ENCODE results near the gene BRWD1. TPM values are rescaled to one million over a fixed set of nuclear protein-coding genes. Genes with fewer than 3 reads are reported as not detected.
A peak's percentile ranks its signal among the peaks of the same experiment; 100 is the strongest.

BRWD1 gene
- total RNA-seq, 4 donors from 2014 or later, result 65.3 to 99.4 (median 87.7) TPM

DNA sequence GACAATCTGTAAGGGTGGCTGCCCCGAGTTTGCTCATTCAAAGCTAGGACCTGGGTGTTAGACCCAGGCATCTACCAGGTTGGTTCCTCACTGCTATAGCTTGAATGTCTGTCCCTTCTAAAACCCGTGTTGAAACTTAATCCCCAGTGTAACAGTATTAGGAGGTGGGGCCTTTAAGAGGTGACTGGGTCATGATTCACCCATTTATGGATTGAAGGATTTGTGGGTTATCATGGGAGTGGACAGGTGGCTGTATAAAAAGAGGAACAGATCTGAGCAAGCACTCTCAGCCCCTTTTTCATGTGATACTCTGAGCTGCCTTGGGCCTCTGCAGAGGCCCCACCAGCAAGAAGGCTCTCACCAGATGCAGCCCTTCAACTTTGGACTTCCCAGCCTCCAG lies 159.6 kb downstream of the BRWD1 start:
- H3K27me3 ChIP-seq, result no peaks in the 10 kb centered on the region
- DNase-seq (ENCODE audit: low spot score in 2 of 2), result no peak
- 79 to 83% methylated on average over 2 of the region's 2 CpGs for WGBS, 2 donors
- H3K36me3 ChIP-seq, result no peaks in the 10 kb centered on the region
- no peak overlapping the region for H3K27ac ChIP-seq
- no peaks in the 10 kb centered on the region for H3K4me1 ChIP-seq
- H3K4me3 ChIP-seq, result no peak overlapping the region
- no peaks in the 10 kb centered on the region for H3K9me3 ChIP-seq
- TF ChIP-seq EP300 (IDR thresholded peaks at IDR 0.05), result no peak
- TF ChIP-seq, protein P1, sequence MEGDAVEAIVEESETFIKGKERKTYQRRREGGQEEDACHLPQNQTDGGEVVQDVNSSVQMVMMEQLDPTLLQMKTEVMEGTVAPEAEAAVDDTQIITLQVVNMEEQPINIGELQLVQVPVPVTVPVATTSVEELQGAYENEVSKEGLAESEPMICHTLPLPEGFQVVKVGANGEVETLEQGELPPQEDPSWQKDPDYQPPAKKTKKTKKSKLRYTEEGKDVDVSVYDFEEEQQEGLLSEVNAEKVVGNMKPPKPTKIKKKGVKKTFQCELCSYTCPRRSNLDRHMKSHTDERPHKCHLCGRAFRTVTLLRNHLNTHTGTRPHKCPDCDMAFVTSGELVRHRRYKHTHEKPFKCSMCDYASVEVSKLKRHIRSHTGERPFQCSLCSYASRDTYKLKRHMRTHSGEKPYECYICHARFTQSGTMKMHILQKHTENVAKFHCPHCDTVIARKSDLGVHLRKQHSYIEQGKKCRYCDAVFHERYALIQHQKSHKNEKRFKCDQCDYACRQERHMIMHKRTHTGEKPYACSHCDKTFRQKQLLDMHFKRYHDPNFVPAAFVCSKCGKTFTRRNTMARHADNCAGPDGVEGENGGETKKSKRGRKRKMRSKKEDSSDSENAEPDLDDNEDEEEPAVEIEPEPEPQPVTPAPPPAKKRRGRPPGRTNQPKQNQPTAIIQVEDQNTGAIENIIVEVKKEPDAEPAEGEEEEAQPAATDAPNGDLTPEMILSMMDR (IDR thresholded peaks at IDR 0.05), result no peak
- TF ChIP-seq POLR2A (IDR thresholded peaks at IDR 0.05), result no peak

- Histone ChIP-seq H3K27ac (no peak overlapping the region), H3K36me3 (no peaks in the 10 kb centered on the region), H3K9me3 (no peaks in the 10 kb centered on the region), H3K4me1 (no peaks in the 10 kb centered on the region), H3K4me3 (no peak overlapping the region), H3K27me3 (no peaks in the 10 kb centered on the region)
- DNase-seq (ENCODE audit: low spot score in 2 of 2), result no peak
- WGBS, 2 donors, result 88 to 95% methylated on average over 2 of the region's 2 CpGs
- TF ChIP-seq, protein P1 (IDR thresholded peaks at IDR 0.05), result peak in 1 of 5 experiments; percentile 7
- no peak for TF ChIP-seq EP300 (IDR thresholded peaks at IDR 0.05)
Observed at GRCh38 chr21:39153373-39153772, 160.1 kb downstream of the BRWD1 start.

DNA sequence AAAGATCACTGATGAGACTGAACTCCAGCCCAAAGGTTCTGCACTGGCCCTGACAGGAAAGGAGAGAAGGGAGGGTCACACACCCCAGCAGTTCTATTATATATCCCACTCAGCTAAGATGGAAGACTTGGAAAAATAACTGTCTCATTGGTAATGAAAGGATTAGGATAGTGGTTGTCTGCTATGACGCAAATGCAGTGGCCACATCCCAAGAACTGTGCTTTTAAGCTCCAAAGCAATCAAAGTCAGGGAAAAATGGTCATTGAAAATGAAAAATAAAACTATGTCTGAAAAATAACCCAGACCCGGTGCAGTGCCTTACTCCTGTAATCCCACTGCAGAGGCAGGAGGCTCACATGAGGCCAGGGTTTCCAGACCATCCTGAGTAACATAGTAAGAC lies 161.2 kb downstream of the BRWD1 start:
- WGBS, 2 donors, result 89 to 91% methylated on average over 2 of the region's 2 CpGs
- Histone ChIP-seq H3K36me3 (no peaks in the 10 kb centered on the region), H3K4me1 (no peaks in the 10 kb centered on the region), H3K9me3 (no peaks in the 10 kb centered on the region), H3K27ac (no peak overlapping the region), H3K27me3 (no peaks in the 10 kb centered on the region), H3K4me3 (no peak overlapping the region)
- no peak for DNase-seq (ENCODE audit: low spot score in 2 of 2)
- TF ChIP-seq EP300 (IDR thresholded peaks at IDR 0.05) (no peak), POLR2A (IDR thresholded peaks at IDR 0.05) (no peak)
- TF ChIP-seq, protein P1 (IDR thresholded peaks at IDR 0.05), result no peak

DNA sequence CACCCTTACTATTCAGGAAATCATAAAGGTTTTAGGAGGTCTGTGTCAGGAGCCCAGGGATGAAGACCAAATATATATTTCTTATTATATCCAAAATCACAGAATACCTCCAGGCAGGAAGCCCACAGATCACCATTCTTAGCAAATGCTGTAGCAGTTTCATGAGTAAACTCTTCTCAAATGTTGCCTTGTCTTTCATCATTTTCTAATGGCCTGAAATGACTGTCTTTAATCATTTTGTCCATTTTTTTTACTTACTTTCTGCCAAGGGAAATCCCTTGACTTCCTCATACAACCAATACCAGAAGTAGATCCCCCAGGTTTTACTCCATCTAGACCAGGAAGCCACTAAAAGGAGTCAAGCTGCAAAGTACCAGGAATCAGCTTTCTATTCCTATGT lies 162.6 kb downstream of the BRWD1 start:
- Histone ChIP-seq H3K4me1 (no peaks in the 10 kb centered on the region), H3K36me3 (no peaks in the 10 kb centered on the region), H3K9me3 (no peaks in the 10 kb centered on the region), H3K27ac (no peak overlapping the region), H3K27me3 (no peaks in the 10 kb centered on the region), H3K4me3 (no peak overlapping the region)
- TF ChIP-seq EP300 (IDR thresholded peaks at IDR 0.05), result no peak
- no peak for TF ChIP-seq POLR2A (IDR thresholded peaks at IDR 0.05)
- TF ChIP-seq, protein P1 (IDR thresholded peaks at IDR 0.05), result no peak
- no peak for DNase-seq (ENCODE audit: low spot score in 2 of 2)

DNA sequence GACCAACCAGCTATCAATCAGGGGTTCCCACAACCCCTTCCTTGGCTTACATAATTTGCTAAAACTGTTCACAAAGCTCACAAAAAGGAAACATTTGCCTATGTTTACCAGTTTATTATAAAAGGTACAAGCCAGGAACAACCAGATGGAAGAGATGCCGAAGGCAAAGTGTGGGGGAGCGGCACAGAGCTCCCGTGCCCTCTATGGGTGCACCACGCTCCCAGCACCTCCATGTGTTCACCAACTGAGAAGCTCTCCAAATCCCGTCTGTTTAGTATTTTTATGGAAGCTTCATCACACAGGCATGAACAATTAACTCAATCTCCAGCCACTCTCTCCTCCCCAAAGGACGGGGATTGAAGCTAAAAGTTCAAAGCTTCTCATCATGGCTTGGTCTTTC lies 163.1 kb downstream of the BRWD1 start:
- DNase-seq (ENCODE audit: low spot score in 2 of 2), result no peak
- no peaks in the 10 kb centered on the region for H3K4me1 ChIP-seq

More for the DNA sequence above, 163.1 kb downstream of the BRWD1 start:
- no peaks in the 10 kb centered on the region for H3K27me3 ChIP-seq
- TF ChIP-seq EP300 (IDR thresholded peaks at IDR 0.05) (no peak), POLR2A (IDR thresholded peaks at IDR 0.05) (no peak)
- TF ChIP-seq, protein P1 (IDR thresholded peaks at IDR 0.05), result no peak
- H3K27ac ChIP-seq, result no peak overlapping the region
- no peak overlapping the region for H3K4me3 ChIP-seq
- no peaks in the 10 kb centered on the region for H3K36me3 ChIP-seq
- 92 to 99% methylated on average over 6 of the region's 6 CpGs for WGBS, 2 donors
- H3K9me3 ChIP-seq, result peaks cover 0 to 3% (median 0%) of the 10 kb centered on the region in 4 donors
